ENCODE data around the gene CEP76.
"Not testable (repeated sequence)": the region's sequence is repeated elsewhere in the genome, so short reads cannot be mapped to it uniquely, and the experiment has no call there.

The CEP76 gene

GRCh38 chr18:12639990-12640880, 62.3 kb downstream of the CEP76 start:
- DNase-seq = no peak

- DNase-seq = no peak
Observed at GRCh38 chr18:12638644-12639124, 63.8 kb downstream of the CEP76 start.

GRCh38 chr18:12637901-12638643, 64.5 kb downstream of the CEP76 start:
- DNase-seq = no peak

GRCh38 chr18:12637393-12637792, 65.1 kb downstream of the CEP76 start:
- DNase-seq = no peak

- DNase-seq = no peak
Observed at GRCh38 chr18:12631831-12632477, 70.6 kb downstream of the CEP76 start.

GRCh38 chr18:12630136-12630535, 72.4 kb downstream of the CEP76 start:
- no peak for DNase-seq

- DNase-seq = no peak
Observed at GRCh38 chr18:12628706-12629702, 73.5 kb downstream of the CEP76 start.

GRCh38 chr18:12627199-12627598, 75.3 kb downstream of the CEP76 start:
- not testable (repeated sequence) for DNase-seq

- no peak for DNase-seq
Observed at GRCh38 chr18:12625241-12625640, 77.3 kb downstream of the CEP76 start.

All from activated naive CD4-positive, alpha-beta T cell treated with Interleukin-2 at 50 U/mL for 16 hours (primary cell).